ENCODE measurements around the gene COL4A2. TPM values are rescaled to one million over a fixed set of nuclear protein-coding genes. Genes with fewer than 3 reads are reported as not detected.
A peak's percentile ranks its signal among the peaks of the same experiment; 100 is the strongest.

COL4A2 gene
- total and polyA plus RNA-seq, 11 donors, result 92.4 to 377 (median 166) TPM

DNA sequence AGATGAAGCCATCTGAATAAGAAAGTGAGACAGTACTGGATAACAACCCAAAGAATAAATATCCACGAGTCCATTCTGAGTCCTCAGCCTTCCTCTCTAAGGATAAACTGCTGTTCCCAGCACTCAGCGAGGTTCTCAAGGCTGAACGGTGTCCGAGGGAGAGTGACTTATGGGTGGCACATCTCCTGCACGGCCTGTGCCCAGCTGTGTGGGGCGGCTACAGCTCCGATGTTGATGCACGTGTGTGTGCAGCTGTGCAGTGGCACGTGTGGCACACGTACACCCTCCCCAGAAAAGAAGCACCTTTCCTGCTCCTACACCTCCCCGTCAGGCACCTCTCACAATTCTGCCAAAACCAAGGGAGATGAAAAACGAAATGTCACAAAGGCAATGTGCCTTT is 209.4 kb downstream of the COL4A2 start:
- 75 to 86% (median 81%) methylated on average over 12 of the region's 12 CpGs for WGBS, 4 donors
- Histone ChIP-seq H3K27ac (no peak overlapping the region), H3K27me3 (no peaks in the 10 kb centered on the region), H3K4me1 (peaks cover 0 to 32% (median 10%) of the 10 kb centered on the region in 12 donors), H3K9me3 (peaks cover 0 to 7% (median 0%) of the 10 kb centered on the region in 12 donors), H3K4me3 (no peak overlapping the region), H3K36me3 (peaks cover 0 to 34% (median 28%) of the 10 kb centered on the region in 9 donors)
- DNase-seq (peak in 1 of 5 donors; percentile 46), ATAC-seq (no peak)
- intact Hi-C loops (cut with DNase I), result loop anchor here in 1 of 10 donors (10.0 kb wide), 1 partner anchor 48 kb away; the partner anchor contains the start of gene RAB20
- TF ChIP-seq, protein P1, sequence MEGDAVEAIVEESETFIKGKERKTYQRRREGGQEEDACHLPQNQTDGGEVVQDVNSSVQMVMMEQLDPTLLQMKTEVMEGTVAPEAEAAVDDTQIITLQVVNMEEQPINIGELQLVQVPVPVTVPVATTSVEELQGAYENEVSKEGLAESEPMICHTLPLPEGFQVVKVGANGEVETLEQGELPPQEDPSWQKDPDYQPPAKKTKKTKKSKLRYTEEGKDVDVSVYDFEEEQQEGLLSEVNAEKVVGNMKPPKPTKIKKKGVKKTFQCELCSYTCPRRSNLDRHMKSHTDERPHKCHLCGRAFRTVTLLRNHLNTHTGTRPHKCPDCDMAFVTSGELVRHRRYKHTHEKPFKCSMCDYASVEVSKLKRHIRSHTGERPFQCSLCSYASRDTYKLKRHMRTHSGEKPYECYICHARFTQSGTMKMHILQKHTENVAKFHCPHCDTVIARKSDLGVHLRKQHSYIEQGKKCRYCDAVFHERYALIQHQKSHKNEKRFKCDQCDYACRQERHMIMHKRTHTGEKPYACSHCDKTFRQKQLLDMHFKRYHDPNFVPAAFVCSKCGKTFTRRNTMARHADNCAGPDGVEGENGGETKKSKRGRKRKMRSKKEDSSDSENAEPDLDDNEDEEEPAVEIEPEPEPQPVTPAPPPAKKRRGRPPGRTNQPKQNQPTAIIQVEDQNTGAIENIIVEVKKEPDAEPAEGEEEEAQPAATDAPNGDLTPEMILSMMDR (IDR thresholded peaks at IDR 0.05), result no peak

GRCh38 chr13:110517505-110518225 is 210.6 kb downstream of the COL4A2 start:
- Histone ChIP-seq H3K9me3 (peaks cover 0 to 7% (median 0%) of the 10 kb centered on the region in 12 donors), H3K4me3 (no peak overlapping the region), H3K27ac (peak overlapping the region in 2 of 12 donors; percentile 6 to 29), H3K4me1 (peaks cover 0 to 44% (median 15%) of the 10 kb centered on the region in 12 donors), H3K27me3 (no peaks in the 10 kb centered on the region), H3K36me3 (peaks cover 0 to 26% (median 16%) of the 10 kb centered on the region in 9 donors)
- no peak for TF ChIP-seq POLR2A (IDR thresholded peaks at IDR 0.05)
- TF ChIP-seq, protein P1 (IDR thresholded peaks at IDR 0.05), result no peak
- 72 to 76% (median 73%) methylated on average over 7 of the region's 7 CpGs for WGBS, 4 donors
- ATAC-seq (no peak), DNase-seq (no peak)
- intact Hi-C loops (cut with DNase I), result loop anchor here in 1 of 10 donors (10.0 kb wide), 1 partner anchor 47 kb away; the partner anchor contains the start of gene RAB20

GRCh38 chr13:110518226-110518525 is 211.1 kb downstream of the COL4A2 start:
- Histone ChIP-seq H3K4me1 (peaks cover 0 to 49% (median 20%) of the 10 kb centered on the region in 12 donors), H3K27me3 (no peaks in the 10 kb centered on the region), H3K27ac (peak overlapping the region in 2 of 12 donors; percentile 6 to 29), H3K4me3 (no peak overlapping the region), H3K9me3 (peaks cover 0 to 7% (median 0%) of the 10 kb centered on the region in 12 donors), H3K36me3 (peaks cover 0 to 26% (median 13%) of the 10 kb centered on the region in 9 donors)
- TF ChIP-seq, protein P1 (IDR thresholded peaks at IDR 0.05), result no peak
- TF ChIP-seq POLR2A (IDR thresholded peaks at IDR 0.05), result no peak
- 64 to 82% (median 70%) methylated on average over 8 of the region's 8 CpGs for WGBS, 4 donors
- intact Hi-C loops (cut with DNase I), result loop anchor here in 1 of 10 donors (10.0 kb wide), 1 partner anchor 47 kb away; the partner anchor contains the start of gene RAB20
- DNase-seq, result no peak
- ATAC-seq, result no peak

- Histone ChIP-seq H3K27me3 (no peaks in the 10 kb centered on the region), H3K4me1 (peaks cover 0 to 53% (median 22%) of the 10 kb centered on the region in 12 donors), H3K9me3 (peaks cover 0 to 7% (median 0%) of the 10 kb centered on the region in 12 donors), H3K36me3 (peaks cover 0 to 23% (median 11%) of the 10 kb centered on the region in 9 donors), H3K27ac (peak overlapping the region in 2 of 12 donors; percentile 6 to 29), H3K4me3 (no peak overlapping the region)
- WGBS, 4 donors, result 70 to 79% (median 76%) methylated on average over 7 to 11 of the region's 11 CpGs
- peak in 1 of 4 donors; percentile 1 for ATAC-seq
- intact Hi-C loops (cut with DNase I), result loop anchor here in 1 of 10 donors (10.0 kb wide), 1 partner anchor 46 kb away; the partner anchor contains the start of gene RAB20
- no peak for TF ChIP-seq POLR2A (IDR thresholded peaks at IDR 0.05)
- TF ChIP-seq, protein P1 (IDR thresholded peaks at IDR 0.05), result no peak
- DNase-seq, result no peak
Observed at GRCh38 chr13:110518571-110518970, 211.5 kb downstream of the COL4A2 start.
